Keratinocyte (primary cell): ENCODE results near the gene RALGAPA2. TPM values are rescaled to one million over a fixed set of nuclear protein-coding genes. Genes with fewer than 3 reads are reported as not detected.

ENCODE experiments used
- DNase-seq: peaks from one replicate; pipeline ENCODE4 v3.0.0-alpha.2; 2011; ENCODE audit warnings: low read depth, missing footprints, low spot score
- FAIRE-seq: peaks from 2 replicates; lab custom pipeline; 2011; peaks lifted over from hg19 to GRCh38; lab: Jason Lieb, UNC
- H2AFZ ChIP-seq: 2 replicates; pipeline ENCODE4 v1.6.0; 2012; ENCODE audit warnings: low read length, control low read depth, inconsistent platforms; ENCODE audit not compliant: control insufficient read depth
- H3K27ac ChIP-seq: 2 replicates; pipeline ENCODE4 v1.5.1; 2011; ENCODE audit warnings: low read length; ENCODE audit not compliant: control insufficient read depth, insufficient read depth
- H3K27me3 ChIP-seq: 3 replicates; pipeline ENCODE4 v1.6.0; 2011; ENCODE audit warnings: low read length; ENCODE audit not compliant: control insufficient read depth, insufficient read depth; ENCODE audit errors: extremely low read depth
- H3K36me3 ChIP-seq, 2 experiments: 2 replicates in 1 of 2; 3 replicates in 1 of 2; pipeline ENCODE4 v1.5.1; 2011; ENCODE audit warnings: low read length in 2 of 2, mild to moderate bottlenecking in 1 of 2; ENCODE audit not compliant: control insufficient read depth in 2 of 2, insufficient read depth in 2 of 2; ENCODE audit errors: extremely low read depth in 1 of 2
- H3K4me1 ChIP-seq: 3 replicates; pipeline ENCODE4 v1.5.1; 2011; ENCODE audit warnings: low read length; ENCODE audit not compliant: control insufficient read depth, insufficient read depth; ENCODE audit errors: extremely low read depth
- H3K4me2 ChIP-seq: 3 replicates; pipeline ENCODE4 v1.6.0; 2011; ENCODE audit warnings: low read depth, low read length; ENCODE audit not compliant: control insufficient read depth, insufficient read depth; ENCODE audit errors: extremely low read depth
- H3K4me3 ChIP-seq, 3 experiments: fragments of 200-600 bp in 1 of 3; sonication (generic) in 1 of 3; 2 replicates in 2 of 3; 3 replicates in 1 of 3; pipeline ENCODE4 v1.5.1; 2011 to 2016; ENCODE audit warnings: low read length in 3 of 3, mild to moderate bottlenecking in 3 of 3, control low read depth in 2 of 3, inconsistent platforms in 1 of 3, low read depth in 1 of 3, mixed read lengths in 1 of 3, mixed run types in 1 of 3, moderate library complexity in 1 of 3; ENCODE audit not compliant: control insufficient read depth in 2 of 3, insufficient read depth in 2 of 3; ENCODE audit errors: extremely low read depth in 1 of 3
- H3K79me2 ChIP-seq: 2 replicates; pipeline ENCODE4 v1.6.0; 2012; ENCODE audit warnings: low read length; ENCODE audit not compliant: control insufficient read depth, insufficient read depth
- H3K9ac ChIP-seq: 3 replicates; pipeline ENCODE4 v1.6.0; 2011; ENCODE audit warnings: low read length; ENCODE audit not compliant: control insufficient read depth, insufficient read depth; ENCODE audit errors: extremely low read depth
- H3K9me1 ChIP-seq: 3 replicates; pipeline ENCODE4 v1.6.0; 2011; ENCODE audit warnings: low read length; ENCODE audit not compliant: control insufficient read depth, insufficient read depth; ENCODE audit errors: extremely low read depth
- H3K9me3 ChIP-seq: 2 replicates; pipeline ENCODE4 v1.5.1; 2012; ENCODE audit warnings: low read depth, low read length; ENCODE audit not compliant: control insufficient read depth
- H4K20me1 ChIP-seq: 3 replicates; pipeline ENCODE4 v1.6.0; 2011; ENCODE audit warnings: low read length; ENCODE audit not compliant: control insufficient read depth, insufficient read depth; ENCODE audit errors: extremely low read depth
- EZH2 ChIP-seq: IDR thresholded peaks from one replicate; pipeline ENCODE4 v1.6.1; 2012; ENCODE audit warnings: inconsistent platforms, mild to moderate bottlenecking, low read length, moderate library complexity
- dilution Hi-C: fragments of 300-500 bp; cut with MboI; formaldehyde crosslinking; loops from one replicate; pipeline ENCODE4 v1.7.0; 2020; ENCODE audit warnings: low sequenced_read_pairs; ENCODE audit not compliant: extremely low pct_ligation_motif_present
- polyA plus RNA-seq, 5 experiments: library from polyadenylated mRNA; depleted of rRNA in 3 of 5; stranded (reverse) in 3 of 5; stranded (forward) in 1 of 5; unstranded in 1 of 5; fragments of >200 nt; gene quantifications; 1 replicate in 1 of 5; 2 replicates in 3 of 5; 3 replicates in 1 of 5; pipeline versions ENCODE4 v1.2.1 to v1.2.3, GENCODE V29; 2011 to 2012; ENCODE audit warnings: missing spikeins in 2 of 5, low read depth in 1 of 5, low replicate concordance in 1 of 5
- TF ChIP-seq, protein P1 (sequence below), 3 experiments: IDR thresholded peaks in 1 of 3; conservative IDR thresholded peaks in 1 of 3; optimal IDR thresholded peaks in 1 of 3; 2 replicates in 2 of 3; 3 replicates in 1 of 3; pipeline versions ENCODE3 to v1.5.1; 2011; ENCODE audit warnings: low read length in 3 of 3, mild to moderate bottlenecking in 3 of 3, moderate library complexity in 2 of 3, control low read depth in 1 of 3, inconsistent platforms in 1 of 3; ENCODE audit not compliant: insufficient read depth in 2 of 3; ENCODE audit errors: extremely low read depth in 1 of 3

RALGAPA2 gene
- polyA plus RNA-seq, 1 donor (not counting 4 experiments of a cell fraction or from before 2014, with no cell fraction given), result 3.2 TPM

GRCh38 chr20:20638878-20639277 lies 73.6 kb downstream of the RALGAPA2 start:
- dilution Hi-C loops, result no loop called here
- FAIRE-seq (no peak), DNase-seq (no peak)
- no peak for TF ChIP-seq EZH2
- TF ChIP-seq, protein P1, sequence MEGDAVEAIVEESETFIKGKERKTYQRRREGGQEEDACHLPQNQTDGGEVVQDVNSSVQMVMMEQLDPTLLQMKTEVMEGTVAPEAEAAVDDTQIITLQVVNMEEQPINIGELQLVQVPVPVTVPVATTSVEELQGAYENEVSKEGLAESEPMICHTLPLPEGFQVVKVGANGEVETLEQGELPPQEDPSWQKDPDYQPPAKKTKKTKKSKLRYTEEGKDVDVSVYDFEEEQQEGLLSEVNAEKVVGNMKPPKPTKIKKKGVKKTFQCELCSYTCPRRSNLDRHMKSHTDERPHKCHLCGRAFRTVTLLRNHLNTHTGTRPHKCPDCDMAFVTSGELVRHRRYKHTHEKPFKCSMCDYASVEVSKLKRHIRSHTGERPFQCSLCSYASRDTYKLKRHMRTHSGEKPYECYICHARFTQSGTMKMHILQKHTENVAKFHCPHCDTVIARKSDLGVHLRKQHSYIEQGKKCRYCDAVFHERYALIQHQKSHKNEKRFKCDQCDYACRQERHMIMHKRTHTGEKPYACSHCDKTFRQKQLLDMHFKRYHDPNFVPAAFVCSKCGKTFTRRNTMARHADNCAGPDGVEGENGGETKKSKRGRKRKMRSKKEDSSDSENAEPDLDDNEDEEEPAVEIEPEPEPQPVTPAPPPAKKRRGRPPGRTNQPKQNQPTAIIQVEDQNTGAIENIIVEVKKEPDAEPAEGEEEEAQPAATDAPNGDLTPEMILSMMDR (optimal IDR thresholded peaks at IDR 0.05 in 1 of 3, IDR thresholded peaks at IDR 0.05 in 1 of 3, conservative IDR thresholded peaks at IDR 0.05 in 1 of 3; ENCODE audit: extremely low read depth in 1 of 3, insufficient read depth in 2 of 3, low read length in 3 of 3), result no peak
- Histone ChIP-seq H3K4me1 (no peaks in the 10 kb centered on the region), H3K36me3 (peaks cover 0 to 3% of the 10 kb centered on the region in 2 experiments), H3K4me2 (no peak overlapping the region), H3K9me3 (no peaks in the 10 kb centered on the region), H3K79me2 (no peaks in the 10 kb centered on the region), H3K27me3 (no peaks in the 10 kb centered on the region), H3K9ac (no peak overlapping the region), H3K27ac (no peak overlapping the region), H3K4me3 (no peak overlapping the region), H2AFZ (no peak overlapping the region), H3K9me1 (no peaks in the 10 kb centered on the region), H4K20me1 (no peaks in the 10 kb centered on the region)

GRCh38 chr20:20637998-20638725 lies 74.3 kb downstream of the RALGAPA2 start:
- H3K4me2 ChIP-seq, result no peak overlapping the region
- no peak overlapping the region for H3K27ac ChIP-seq
- no peak overlapping the region for H3K9ac ChIP-seq
- H3K4me3 ChIP-seq, result no peak overlapping the region
- H3K79me2 ChIP-seq, result no peaks in the 10 kb centered on the region
- no peak overlapping the region for H2AFZ ChIP-seq
- H3K36me3 ChIP-seq, result peaks cover 0 to 3% of the 10 kb centered on the region in 2 experiments
- no peak for FAIRE-seq
- TF ChIP-seq EZH2, result no peak
- TF ChIP-seq, protein P1 (optimal IDR thresholded peaks at IDR 0.05 in 1 of 3, IDR thresholded peaks at IDR 0.05 in 1 of 3, conservative IDR thresholded peaks at IDR 0.05 in 1 of 3; ENCODE audit: extremely low read depth in 1 of 3, insufficient read depth in 2 of 3, low read length in 3 of 3), result no peak
- H3K9me1 ChIP-seq, result no peaks in the 10 kb centered on the region
- H3K9me3 ChIP-seq, result no peaks in the 10 kb centered on the region
- H3K4me1 ChIP-seq, result no peaks in the 10 kb centered on the region
- H3K27me3 ChIP-seq, result no peaks in the 10 kb centered on the region
- no peaks in the 10 kb centered on the region for H4K20me1 ChIP-seq
- dilution Hi-C loops, result no loop called here
- no peak for DNase-seq
